GM12875 (cell line): Measurements from ENCODE around the gene PDLIM5.

Experiments used
- H3K4me3 ChIP-seq: one replicate; pipeline ENCODE4 v1.5.1; 2011; ENCODE audit warnings: low read depth, low read length, control low read depth
- CTCF ChIP-seq: IDR thresholded peaks from 2 replicates; pipeline ENCODE4 v1.5.1; 2011; ENCODE audit warnings: low read depth, mild to moderate bottlenecking, control low read depth, inconsistent platforms, low read length, moderate library complexity, borderline replicate concordance; ENCODE audit not compliant: insufficient read depth

PDLIM5 gene

DNA sequence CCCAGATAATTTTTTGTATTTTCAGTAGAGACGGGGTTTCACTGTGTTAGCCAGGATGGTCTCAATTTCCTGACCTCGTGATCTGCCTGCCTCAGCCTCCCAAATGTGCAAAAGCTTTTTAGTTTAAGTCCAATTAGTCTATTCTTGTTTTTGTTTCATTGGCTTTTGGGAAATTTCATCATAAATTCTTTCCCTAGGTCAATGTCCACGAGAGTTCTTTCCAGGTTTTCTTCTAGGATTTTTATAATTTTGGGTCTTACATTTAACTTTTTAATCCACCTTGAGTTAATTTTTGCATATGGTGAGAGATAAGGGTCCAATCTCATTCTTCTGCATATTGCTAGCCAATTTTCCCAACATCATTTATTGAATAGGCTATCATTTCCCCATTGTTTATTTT is 36.3 kb upstream of the PDLIM5 start:
- TF ChIP-seq CTCF, result no peak
- no peak overlapping the region for H3K4me3 ChIP-seq

GRCh38 chr4:94416335-94416734 is 35.4 kb upstream of the PDLIM5 start:
- TF ChIP-seq CTCF, result no peak
- H3K4me3 ChIP-seq, result no peak overlapping the region

GRCh38 chr4:94416981-94417380 is 34.8 kb upstream of the PDLIM5 start:
- H3K4me3 ChIP-seq, result no peak overlapping the region
- no peak for TF ChIP-seq CTCF

- no peak overlapping the region for H3K4me3 ChIP-seq
- no peak for TF ChIP-seq CTCF
Measured at GRCh38 chr4:94419549-94419948, 32.2 kb upstream of the PDLIM5 start.

DNA sequence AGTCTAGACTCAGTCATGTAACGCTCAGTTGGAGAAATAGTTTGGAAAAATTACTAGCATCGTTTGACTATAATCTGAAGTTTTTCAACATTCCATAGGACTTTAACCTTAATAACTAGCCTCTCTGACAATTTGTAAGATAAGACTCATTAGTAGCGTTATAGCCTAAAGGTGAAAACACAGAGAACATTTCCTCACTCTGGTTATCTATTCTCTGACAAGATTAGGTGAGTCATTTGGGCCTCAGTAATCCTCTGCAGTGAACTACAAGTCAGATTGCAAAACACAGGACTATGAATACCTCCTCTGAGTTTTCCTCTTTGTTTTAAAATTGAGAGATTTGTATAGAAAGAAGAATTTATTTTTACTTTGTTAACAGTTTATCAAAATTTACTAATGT is 31.8 kb upstream of the PDLIM5 start:
- H3K4me3 ChIP-seq, result no peak overlapping the region
- no peak for TF ChIP-seq CTCF

GRCh38 chr4:94420356-94420755 is 31.4 kb upstream of the PDLIM5 start:
- no peak for TF ChIP-seq CTCF
- no peak overlapping the region for H3K4me3 ChIP-seq

GRCh38 chr4:94426783-94427182 is 25.0 kb upstream of the PDLIM5 start:
- no peak for TF ChIP-seq CTCF
- H3K4me3 ChIP-seq, result no peak overlapping the region
